CD4-positive, alpha-beta T cell treated with Interleukin-10 for 1 hour (primary cell): ENCODE results near the gene USP35.
A peak's percentile ranks its signal among the peaks of the same experiment; 100 is the strongest.

ENCODE experiments used
- DNase-seq: peaks from one replicate; pipeline ENCODE4 v3.0.0-alpha.2; 2020

USP35 gene, protein sequence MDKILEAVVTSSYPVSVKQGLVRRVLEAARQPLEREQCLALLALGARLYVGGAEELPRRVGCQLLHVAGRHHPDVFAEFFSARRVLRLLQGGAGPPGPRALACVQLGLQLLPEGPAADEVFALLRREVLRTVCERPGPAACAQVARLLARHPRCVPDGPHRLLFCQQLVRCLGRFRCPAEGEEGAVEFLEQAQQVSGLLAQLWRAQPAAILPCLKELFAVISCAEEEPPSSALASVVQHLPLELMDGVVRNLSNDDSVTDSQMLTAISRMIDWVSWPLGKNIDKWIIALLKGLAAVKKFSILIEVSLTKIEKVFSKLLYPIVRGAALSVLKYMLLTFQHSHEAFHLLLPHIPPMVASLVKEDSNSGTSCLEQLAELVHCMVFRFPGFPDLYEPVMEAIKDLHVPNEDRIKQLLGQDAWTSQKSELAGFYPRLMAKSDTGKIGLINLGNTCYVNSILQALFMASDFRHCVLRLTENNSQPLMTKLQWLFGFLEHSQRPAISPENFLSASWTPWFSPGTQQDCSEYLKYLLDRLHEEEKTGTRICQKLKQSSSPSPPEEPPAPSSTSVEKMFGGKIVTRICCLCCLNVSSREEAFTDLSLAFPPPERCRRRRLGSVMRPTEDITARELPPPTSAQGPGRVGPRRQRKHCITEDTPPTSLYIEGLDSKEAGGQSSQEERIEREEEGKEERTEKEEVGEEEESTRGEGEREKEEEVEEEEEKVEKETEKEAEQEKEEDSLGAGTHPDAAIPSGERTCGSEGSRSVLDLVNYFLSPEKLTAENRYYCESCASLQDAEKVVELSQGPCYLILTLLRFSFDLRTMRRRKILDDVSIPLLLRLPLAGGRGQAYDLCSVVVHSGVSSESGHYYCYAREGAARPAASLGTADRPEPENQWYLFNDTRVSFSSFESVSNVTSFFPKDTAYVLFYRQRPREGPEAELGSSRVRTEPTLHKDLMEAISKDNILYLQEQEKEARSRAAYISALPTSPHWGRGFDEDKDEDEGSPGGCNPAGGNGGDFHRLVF

DNA sequence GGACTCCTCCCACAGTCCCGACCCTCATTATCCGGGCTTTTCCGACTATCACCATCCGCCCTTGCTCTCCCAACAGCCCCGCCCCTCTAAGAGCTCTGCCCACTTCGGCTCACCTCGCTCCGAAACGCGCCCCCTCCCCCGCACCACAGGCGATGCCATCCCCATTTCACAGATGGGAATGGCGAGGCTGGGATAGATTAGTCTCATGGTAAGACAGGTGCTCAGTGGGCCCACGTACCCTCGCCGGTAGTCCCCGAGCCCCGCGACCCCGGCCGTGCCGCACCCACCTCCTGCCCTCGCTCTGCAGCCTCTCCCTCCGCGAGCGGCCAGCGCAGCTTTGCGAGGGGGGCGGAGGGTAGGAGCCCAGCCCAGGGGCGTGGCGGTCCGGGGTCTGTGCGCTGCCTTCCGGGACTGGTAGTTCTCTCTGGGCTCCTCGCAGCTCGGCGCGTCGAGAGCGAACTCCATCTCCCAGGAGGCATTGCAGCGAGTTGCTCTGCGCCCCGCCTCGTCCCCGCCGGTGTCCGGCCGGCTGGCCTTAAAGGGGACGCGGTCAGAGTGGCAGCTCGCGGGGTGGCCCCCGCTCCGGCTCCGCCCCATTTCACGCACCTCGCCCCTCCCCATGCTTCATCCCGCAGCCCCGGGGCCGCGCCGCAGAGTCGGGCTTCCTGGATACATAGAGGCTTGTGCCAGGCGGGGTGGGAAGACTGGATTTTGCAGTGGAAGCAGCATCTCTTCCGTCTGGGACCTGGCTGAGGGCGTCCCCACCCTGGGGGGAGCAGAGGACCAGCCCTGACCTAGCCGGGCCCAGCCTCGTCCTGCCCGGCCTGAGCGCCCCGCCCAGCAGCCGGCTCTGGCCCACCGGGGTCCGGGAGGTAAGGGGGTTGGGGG is at the start of gene USP35, which contains the start of gene KCTD21:
Gene USP35, plus strand, starts transcription at position 634 of the 888 bp plus-strand sequence. CDS start 7,327 bp downstream, outside the sequence.
Gene KCTD21, minus strand, starts transcription at position 341 of the 888 bp plus-strand sequence. CDS start 14,072 bp downstream, outside the sequence.
- DNase-seq = peak; percentile 93

DNA sequence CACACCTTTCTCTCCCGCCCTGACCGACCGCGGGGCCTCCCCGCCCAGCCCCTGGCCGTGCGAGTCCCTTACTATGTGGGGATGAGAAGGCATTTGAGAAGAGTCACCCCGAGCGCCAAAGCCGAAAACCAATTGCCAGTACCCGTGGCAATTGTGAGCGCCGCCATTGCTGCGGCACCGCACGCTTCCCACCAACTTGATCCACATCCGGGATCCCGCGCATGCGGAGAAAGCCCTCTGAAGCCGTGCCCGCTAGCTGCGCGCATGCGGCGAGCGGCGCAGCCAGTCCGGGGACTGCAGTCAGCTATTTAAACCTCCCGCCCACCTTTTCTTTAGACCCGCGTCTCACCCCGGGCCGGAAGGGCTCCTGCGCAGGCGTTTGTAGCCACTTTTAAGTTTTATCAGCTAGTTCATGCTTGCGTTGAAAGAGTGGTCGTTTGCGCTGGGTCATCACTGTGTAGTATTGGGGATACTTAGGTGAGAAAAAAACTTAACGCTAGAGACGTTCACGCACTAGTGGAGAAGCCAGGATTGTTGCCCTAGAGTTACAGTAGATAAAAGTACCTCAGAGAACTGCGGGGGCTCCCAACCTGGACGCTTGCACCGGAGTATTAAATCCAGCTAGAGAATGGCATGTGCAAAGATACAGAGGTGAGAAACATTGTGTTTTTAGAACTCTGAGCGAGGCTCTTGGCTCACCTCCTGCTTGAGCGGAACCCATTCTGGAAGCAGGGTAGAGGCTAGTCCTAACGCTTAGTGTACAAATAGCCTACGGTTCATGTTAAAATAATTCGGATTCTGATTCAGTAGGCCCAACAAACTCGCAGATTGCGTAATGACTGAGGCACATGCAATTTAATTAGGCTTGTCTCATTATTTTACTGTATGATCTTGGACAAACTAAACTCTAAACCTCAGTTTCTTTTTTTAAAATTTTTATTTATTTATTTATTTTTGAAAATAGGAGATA is 49.0 kb upstream of the USP35 start, which contains the start of gene ALG8:
Gene ALG8, minus strand, starts transcription at position 205 of the 970 bp plus-strand sequence. Its CDS starts 38 bp downstream, at position 167.
- DNase-seq = peak; percentile 97

DNA sequence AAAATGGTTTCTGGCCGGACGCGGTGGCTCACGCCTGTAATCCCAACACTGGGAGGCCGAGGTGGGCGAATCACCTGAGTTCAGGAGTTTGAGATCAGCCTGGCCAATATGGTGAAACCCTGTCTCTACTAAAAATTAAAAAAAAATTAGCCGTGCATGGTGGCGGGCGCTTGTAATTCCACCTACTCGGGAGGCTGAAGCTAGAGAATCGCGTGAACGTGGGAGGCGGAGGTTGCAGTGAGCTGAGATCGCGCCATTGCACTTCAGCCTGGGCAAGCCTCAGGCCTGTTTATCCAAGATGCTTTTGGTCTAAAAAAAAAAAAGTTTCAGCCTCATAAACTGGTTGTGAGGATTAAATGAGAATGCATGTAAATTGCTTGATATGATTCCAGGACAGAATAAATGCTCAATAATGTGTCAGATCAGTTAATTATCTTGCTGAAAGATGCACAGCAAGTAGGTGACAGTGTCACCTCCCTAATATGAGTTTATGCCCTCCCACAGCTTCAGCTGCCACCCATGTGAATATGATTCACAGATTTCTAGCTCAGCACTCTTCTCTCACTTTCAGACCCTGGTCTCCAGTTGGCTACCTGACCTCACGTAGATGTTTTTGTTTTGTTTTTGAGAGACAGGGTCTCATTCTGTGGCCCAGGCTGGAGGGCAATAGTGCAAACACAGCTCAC is 48.2 kb upstream of the USP35 start:
- no peak for DNase-seq

DNA sequence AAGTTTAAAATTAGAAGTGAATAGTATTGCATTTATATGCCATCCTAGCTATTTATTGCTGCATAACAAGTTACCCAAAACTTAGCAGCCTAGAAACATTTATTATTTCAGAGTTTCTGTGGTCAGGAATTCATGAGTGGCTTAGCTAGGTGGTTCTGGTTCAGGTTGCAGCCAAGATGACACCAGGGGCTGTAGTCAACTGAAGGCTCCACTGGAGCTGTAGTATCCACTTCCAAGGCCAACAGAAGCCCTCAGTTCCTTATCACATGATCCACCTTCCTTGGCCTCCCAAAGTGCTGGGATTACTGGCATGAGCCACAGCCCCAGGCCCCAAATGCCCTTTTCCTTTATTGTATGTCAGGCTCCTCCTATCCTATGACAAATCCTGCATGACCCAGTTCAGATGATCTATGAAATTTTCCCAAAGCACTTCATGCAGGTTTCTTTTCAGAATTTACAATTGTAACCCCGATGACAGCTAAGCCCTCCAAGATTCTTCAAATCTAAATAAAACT is 43.2 kb upstream of the USP35 start:
- no peak for DNase-seq

DNA sequence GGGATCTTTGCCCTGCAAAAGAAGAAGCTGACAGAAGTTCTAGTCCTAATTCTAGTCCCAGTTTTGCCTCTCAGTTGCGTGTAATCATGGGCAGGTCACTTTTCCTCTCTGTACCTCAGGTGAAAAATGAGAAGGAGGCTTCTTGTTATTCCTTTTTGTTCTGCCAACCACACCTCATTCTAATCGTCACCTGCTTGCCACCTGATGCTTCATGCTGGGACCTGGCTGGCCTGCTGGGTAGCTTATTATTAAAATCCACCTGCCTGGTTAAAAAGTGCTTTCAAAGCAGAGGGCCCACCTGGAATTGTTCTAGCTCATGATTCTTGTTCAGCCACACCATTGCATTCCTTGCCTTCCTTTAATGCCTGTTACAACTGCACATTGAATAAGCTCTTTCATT is 40.9 kb upstream of the USP35 start:
- DNase-seq = no peak

DNA sequence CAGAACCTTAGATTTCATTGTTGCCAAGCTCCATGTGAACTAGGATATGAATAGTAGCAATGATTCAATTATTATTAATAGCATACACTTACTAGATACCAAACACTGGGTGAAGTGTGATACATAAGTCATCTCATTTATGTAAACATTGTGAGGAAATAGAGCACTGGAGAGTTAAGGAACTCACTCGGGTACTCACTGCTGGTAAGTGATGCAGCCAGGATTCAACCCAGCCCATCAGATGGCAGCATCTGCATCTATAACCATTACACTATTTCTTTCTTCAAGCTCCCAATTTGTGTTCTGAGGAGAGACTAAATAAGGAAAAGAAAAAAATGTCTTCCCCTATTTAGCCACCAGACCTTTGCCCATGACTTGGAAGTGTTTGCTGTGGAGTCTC is 39.1 kb upstream of the USP35 start:
- DNase-seq = peak; percentile 15

DNA sequence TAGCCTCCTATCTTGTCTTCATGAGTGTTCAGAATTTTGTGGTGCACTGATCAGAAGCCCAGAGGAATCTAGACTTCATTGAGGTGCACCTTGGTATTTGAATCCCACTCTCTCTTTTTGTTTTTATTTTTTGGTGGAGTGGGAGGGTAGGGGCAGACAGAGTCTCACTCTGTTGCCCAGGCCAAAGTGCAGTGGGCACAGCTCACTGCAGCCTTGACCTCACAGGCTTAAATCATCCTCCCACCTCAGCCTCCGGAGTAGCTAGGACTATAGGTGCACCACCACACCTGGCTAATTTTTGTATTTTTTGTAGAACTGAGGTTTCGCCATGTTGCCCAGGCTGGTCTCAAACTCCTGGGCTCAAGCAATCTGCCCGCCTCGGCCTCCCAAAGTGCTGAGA is 38.4 kb upstream of the USP35 start:
- DNase-seq = no peak

DNA sequence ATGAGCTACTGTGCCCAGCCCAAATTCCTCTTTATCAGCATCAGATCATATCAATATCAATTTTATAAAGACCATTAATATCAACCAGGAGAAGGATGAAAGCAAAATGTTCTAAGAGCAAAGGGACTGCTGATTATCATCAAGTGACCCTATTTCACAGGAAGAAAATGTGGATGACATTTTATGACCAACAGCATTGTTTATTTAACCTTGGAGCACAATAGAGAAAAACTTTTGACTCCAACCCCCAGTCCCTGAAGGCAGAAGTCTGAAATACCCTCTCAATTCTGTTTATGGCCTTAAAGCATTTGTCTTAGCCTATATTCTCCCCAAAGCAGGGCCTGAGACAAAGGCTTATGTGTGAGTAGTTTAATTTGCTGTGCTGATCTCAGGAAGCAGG is 38.0 kb upstream of the USP35 start:
- DNase-seq = no peak

DNA sequence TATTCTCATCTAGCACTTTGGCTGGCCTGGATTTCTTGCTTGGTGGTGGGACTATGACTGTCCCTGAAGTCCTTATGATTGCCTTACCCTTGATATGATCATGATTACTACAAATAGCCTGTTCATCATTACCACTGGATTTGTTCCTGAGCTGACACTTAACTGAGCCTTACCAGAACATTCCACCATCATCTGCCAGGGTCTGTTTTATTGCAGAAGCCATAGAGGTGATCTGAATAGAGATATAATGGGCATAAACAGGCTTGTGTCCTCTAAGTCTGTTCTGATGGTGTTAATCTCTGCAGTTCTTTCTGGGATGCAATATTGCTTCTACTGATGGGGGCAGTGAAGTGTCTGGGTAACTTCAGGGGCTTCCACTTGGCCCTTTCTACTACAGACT is 36.9 kb upstream of the USP35 start:
- no peak for DNase-seq

DNA sequence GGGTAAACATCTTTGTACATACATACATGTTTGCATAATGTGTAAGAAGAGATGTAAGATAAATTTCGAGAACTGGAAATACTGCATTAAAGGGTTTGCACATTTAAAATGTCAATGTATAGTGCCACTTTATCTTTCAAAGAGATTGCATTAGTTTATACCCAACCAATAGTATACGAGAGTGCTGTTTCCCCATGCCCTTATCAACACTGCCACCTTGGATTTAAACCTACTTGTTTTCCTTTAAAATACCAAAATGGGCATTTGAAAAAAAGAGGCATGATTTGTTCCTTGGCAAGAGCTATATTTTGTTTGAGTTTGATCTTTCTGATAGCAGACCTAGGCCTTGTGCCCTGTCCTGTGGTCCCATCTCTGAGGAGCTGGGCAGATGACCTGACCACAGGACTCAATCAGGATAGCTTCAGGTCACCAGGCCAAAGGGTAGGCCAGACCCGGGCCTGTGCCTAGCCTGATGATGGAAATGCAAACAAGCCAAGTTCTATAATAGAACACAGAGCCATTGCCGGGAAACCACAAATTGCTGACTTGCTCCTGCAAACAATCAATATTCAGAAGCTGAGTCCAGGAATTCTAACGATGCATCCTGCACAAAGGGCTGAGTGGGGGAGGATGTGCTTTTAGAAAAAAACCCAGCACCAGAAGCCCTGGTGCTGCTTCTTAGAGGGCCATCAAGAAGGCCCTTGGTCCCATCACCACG is 32.4 kb upstream of the USP35 start:
- no peak for DNase-seq

DNA sequence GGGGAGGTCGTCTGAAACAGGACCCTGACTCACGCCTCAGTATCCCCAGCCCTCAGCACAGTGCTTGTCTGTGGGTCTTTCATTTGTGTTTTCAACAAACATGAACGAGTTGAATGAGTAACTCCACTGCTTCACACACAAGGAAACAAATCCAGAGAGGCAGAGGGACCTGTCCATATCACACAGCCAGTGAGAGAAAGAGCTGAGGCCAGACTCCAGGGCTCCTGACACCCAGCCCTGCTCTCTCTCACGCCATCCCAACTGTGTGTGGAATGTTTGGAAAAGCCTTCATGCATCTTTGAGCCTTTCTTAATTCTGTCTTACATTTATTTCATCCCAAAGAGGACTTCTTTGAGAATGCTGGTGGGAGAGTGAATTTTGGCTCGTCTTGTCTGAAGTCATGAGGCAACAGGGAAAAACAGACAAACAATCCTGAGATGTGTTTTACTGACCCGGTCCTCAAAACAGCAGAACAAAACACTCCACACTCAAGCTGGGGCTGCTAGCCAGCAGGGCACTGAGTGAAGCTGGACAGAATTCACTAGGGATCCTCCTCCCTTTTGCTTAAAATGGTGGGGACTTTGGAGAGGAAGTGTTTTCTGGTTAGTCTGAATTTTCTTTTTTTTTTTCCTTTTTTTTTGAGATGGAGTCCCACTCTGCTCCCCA is 29.6 kb upstream of the USP35 start:
- DNase-seq = no peak

DNA sequence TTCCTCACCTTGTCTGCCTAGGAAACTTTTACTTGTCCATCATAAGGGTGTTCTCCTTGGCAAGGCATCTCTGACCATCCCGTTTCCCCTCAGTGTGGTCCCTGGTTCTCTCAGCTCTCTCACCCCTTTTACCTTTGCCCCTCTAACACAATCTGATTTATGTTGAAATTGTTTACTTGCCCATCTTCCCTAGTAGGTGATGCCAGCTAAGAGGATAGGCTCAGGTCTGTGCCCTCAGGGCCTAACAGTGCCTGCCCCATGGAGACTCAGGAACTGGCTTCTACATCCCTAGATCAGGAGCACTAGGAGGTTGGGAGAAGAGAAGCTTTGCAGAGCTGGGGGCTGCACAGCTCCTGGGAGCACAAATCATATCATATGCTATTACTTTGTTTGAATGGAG is 28.2 kb upstream of the USP35 start:
- DNase-seq = no peak

DNA sequence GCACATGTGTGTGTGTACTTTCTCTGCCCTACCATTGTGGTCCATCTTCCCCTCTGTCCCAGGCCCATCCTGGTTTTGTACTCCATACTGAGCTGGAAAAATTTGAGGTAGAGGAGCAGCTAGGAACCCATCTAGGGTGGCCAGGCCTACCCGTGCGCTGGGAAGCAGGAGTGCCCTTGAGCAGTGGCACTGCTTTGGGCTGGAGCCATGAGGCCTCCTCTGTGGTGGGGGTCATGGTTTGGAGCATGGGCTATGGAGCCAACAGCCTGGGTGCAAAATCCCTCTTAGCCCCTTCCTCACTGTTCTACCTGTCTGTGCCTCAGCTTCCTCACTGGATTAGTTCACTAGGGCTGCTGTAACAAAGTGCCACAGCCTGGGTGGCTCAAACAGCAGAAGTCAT is 27.4 kb upstream of the USP35 start:
- no peak for DNase-seq

DNA sequence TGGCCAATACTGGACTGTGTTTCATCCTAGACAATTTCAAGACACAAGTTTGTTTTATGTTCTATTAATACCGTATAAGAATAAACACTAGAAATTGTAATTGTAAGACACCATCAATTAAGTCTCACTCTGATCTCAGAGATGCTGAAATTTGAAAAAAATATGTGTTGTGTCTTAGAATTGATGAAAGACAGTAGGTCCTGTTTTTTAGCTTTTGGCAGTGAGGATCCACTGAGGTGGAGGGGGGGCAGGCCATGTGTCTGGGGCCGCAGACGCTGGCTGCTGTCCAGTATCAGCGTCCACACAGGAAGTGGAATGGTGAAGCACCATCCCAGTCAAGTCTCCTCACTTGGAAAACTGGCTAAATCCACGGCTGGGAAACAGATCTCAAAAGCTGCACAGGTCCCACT is 26.8 kb upstream of the USP35 start:
- DNase-seq = no peak

DNA sequence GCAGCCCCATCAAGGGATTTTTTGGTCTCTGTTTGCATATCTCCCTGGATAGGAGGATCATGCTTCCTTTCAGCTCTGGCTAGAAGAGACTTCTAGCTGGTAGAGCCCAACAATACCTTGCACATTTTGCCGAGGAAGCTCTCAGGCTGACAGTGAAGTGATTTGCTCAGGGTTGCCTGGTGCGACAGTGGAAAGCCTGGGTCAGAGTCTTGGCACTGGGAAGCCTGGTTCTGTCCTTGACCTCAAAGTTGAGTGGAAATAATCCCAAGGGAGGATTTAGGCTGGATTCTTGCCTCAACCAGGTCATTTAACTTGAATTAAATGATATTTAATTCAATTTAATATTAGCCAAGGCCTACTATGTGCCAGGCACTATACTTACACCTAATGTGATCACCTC is 24.9 kb upstream of the USP35 start:
- DNase-seq = no peak

DNA sequence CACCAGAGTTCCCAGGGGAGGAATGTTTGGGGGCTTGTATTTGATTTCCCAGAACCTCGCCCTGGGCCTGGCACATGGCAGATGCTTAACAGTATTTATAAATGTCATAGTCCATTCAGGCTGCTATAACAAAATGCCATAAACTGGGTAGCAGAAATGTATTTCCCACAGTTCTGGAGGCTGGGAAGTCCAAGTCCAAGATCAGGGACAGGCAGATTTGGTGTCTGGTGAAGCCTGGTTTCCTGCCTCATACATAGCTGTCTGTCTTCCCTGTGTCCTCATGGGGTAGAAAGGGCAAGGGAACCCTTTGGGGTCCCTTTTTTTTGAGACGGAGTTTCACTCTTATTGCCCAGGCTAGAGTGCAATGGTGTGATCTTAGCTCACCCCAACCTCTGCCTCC is 24.2 kb upstream of the USP35 start:
- no peak for DNase-seq

DNA sequence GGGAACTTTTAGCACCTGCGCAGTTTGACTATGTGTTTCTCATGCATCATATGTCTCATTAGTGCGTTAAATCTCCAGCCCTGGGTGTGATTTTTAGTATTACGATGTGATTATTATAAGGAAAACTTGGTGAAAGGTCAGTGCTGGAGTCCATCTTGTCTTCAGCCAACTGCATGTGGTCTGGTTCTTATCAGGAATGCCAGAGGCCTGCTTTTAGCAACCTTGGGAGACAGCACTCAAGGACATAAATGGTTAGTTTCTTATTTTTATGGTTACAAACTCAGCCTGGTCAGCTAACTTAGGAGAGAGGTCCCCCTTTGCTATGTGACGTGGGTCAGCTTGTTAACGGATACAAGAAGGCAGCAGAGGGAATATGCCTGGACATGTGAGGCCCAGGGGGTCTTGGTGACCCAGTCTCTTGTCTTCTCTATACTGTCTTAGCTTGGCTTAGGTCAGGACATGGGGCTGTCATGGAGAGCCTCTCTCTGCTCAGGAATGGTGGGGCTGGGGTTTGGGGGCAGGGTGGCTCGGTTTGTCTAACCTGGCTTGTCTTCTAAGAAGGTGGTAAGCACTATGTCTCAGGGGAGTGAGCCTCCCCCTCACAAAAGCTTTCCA is 21.8 kb upstream of the USP35 start:
- DNase-seq = no peak
